Non-pigmented ciliary epithelial cell (primary cell): Measurements from ENCODE around the gene ARAP3.

Source experiments
- DNase-seq: peaks from one replicate; pipeline ENCODE4 v3.0.0-alpha.2; 2010; ENCODE audit warnings: low read depth

ARAP3 gene

DNA sequence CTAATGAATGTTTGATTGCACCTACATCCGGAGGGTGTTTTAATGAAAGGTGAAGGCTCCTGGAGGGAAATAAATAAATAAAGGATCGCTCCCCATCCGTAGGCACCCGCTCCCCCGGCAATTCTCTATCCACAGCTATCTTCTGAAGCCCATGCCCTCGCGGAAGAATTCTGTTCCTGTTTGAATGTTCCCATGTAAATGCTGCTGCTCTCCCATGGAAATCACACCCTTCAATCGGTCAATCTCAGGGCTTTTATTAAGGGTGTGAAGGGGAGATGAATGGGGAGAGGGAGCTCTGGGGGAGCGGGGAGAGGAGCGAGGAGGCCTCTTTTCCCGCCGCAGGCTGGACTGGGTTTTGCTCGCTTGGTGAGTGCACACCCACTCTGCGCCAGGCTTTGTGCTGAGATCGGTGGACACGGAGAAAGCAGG is 21.1 kb upstream of the ARAP3 start:
- no peak for DNase-seq

DNA sequence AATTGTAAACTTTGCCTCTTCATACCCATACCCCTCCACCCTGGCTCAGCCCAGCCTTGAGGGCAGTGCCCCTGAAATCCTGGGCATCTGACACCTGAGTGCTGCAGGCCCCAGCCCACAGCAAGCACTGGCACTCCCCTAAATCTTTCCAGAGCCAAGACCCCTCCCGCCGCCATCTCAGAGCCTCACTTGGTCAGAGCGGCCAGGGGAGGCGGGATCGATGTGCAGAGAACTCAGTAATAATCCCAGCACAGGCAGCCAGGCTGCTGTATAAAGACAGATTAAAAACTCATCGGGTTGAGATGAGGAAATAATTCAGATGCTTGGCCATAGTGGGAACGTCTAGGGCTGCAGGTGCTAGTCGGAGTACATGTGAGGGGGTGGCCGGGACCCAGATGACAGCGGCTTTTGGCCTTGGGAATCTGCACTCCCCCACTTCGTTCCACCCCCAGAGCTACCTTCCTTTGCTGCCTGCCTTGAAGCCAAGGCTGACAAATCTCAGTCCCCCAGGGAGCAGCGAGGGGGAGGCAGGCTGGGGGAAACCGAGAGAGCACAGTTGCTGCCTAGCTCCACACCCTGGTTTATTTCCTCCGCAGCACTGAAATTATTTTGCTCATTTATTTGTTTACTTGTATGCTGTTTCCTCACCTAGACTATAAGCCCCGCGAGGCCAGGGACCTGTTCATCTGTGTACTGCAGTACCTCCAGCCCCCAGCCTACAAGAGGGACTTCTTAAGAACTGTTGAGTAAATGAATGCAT is 19.5 kb upstream of the ARAP3 start:
- DNase-seq: no peak

DNA sequence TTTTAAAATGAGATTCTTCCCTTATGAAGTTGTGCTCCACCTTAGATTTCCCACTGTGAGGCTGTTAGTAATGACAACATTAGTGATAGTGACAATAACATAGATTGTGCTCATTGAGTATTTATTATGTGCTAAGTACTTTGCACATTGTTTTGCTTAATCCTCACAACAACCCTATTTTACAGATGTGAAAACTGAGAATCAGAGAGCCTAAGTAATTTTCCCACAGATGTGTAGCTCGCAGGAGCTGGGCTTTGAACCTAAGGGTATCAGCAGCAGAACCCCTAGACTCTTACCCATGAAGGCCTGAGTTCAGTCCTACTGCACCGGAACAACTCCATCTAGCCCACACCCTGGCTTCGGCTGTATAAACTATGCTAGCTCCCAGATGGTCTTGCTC is 15.6 kb upstream of the ARAP3 start:
- DNase-seq: no peak

DNA sequence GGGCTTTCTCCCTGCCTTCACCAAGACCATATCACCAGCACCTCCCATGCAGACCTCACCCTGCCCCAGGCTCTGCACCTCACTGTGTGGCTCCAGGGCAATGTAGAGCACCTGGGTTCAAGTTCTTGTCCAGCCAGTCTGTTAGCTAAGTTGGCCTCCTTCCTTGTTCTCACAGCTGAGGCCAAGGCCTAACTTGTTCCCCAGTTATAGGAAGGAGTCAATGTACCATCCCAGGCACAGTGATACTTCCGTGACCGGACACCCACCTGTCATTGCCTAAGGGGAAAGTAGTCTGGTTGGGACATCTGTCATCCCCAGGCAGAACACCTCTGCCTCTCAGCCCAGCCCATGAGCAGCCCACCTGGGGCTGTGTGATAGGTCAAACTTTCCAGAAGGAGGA is 14.4 kb upstream of the ARAP3 start:
- DNase-seq: no peak

GRCh38 chr5:141695627-141696215 is 13.7 kb upstream of the ARAP3 start:
- DNase-seq: no peak

DNA sequence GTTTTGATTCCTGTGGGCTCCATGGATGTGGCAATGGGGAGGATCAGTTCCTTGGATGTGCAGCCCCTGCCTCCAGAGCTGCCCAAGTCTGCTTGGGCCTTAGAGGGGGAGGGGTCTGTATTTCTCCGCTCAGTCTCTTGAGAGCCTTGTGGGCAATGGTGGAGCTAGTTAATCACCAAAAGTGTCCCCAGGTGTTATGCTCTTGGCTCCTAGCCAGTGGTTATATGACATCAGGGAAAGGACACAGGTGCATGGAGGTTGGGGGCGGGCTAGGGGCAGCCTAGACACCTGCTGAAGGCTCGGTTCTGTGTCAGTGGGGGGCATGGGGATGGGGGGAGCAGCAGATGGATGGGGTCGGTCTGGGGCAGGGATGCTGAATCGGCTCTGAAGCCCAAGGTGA is 12.4 kb upstream of the ARAP3 start:
- no peak for DNase-seq

GRCh38 chr5:141692919-141693725 is 11.1 kb upstream of the ARAP3 start:
- no peak for DNase-seq

GRCh38 chr5:141692533-141692888 is 10.5 kb upstream of the ARAP3 start:
- DNase-seq: no peak

DNA sequence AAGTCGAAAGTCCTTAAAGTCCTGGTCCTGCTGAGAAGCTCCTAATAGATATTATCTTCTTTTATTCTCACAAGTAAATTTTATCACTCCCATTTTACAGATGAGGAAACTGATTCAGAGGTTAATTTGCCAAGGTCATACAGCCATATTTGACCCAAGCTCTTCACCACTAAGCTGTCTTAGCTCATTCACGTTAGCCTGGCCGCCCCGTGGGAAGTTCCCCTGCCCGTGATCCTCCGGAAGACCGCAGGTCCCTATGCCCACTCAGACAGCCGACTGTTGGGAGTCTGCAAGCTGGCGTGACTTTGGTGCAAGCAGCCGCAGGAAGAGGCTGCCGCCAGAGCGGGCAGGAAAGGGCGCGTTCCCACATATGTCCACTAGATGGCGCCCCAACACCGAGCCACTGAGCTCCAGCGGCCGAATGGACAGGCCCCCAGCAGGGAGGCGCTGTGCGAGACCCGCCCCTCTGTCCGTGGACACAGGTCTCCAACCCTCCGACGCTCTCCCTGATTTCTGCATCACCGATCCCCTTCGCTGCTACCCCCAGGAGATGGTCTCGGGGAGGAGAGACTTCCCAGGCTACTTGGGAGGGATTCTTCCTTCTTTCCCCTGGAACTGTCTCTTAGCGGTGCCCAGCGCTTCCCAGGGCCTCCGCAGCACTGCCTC is 10.0 kb upstream of the ARAP3 start:
- DNase-seq: no peak

DNA sequence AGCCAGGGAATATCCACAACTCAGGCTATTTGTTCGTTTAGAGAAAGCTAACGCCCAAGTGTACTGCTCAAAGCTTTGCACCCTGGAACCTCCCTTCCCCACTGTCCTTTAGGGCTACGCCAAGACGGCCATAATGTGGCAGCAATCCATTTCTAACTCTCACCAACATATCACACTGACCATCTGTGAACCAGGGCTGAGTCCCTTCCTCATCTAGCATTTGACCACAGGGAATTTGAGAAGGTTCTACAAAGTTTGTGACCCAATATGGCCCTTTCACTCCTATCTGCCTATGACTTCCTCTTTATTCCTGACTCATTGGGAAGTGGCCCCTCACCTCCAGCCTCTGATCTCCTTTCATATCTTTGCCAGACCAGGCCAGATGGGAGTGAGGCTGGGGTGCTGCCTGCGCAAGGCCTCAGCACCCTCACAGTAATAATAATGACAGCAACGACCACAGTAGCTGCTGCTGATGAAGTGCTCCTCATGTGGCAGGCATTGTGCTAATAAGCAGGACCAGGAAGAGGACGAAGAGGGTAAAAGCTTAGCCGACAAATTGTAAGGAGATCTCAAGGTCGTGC is 9.3 kb upstream of the ARAP3 start:
- DNase-seq: no peak

- DNase-seq: no peak
Measured at GRCh38 chr5:141686648-141687416, 4.8 kb upstream of the ARAP3 start.

- no peak for DNase-seq
Measured at GRCh38 chr5:141685591-141685990, 3.6 kb upstream of the ARAP3 start.

GRCh38 chr5:141683596-141684141 is 1.6 kb upstream of the ARAP3 start:
- no peak for DNase-seq

DNA sequence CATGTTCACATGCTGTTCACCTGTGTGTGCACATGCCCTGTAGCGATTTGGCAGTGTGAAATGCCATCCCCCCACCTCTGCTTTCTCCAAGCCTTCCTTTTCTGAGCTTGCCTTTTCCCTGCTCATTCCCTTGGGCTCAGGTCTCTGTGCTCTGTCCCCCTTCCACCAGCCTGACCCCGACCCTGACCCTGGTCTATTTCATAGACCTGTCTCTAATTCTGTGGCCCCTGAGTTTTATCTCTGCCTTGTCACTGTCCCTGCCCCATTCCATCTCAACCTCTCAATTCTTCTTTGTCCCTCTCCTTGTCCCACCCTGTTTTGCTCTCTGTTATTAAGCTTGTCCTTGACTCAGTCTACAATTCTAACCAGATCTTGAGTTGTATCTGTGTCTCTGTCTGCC is 735 bp downstream of the ARAP3 start:
- no peak for DNase-seq

- DNase-seq: no peak
Measured at GRCh38 chr5:141680751-141681201, 1.3 kb downstream of the ARAP3 start.

DNA sequence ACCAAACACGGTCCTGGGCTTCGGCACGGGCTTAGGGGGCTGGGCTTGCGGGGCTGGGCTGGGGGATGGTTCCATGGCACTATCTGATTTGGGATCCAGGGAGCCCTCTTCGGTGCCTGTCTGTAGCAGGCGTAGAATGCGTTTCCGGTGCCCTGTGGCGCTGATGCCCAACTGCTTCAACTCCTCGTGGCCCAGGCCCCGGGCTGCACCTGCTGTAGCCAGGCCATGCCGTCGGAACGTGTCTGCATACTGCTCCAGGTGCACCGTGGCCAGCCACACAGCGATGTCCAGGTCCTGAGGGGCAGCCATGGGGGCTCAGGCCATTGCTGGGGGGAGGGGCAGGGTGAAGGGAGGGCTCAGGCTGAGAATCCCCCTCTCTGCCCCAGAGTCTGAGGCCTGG is 1.9 kb downstream of the ARAP3 start:
- DNase-seq: no peak

- DNase-seq: no peak
Measured at GRCh38 chr5:141677415-141677814, 4.6 kb downstream of the ARAP3 start.

- DNase-seq: no peak
Measured at GRCh38 chr5:141675672-141676071, 6.4 kb downstream of the ARAP3 start.

DNA sequence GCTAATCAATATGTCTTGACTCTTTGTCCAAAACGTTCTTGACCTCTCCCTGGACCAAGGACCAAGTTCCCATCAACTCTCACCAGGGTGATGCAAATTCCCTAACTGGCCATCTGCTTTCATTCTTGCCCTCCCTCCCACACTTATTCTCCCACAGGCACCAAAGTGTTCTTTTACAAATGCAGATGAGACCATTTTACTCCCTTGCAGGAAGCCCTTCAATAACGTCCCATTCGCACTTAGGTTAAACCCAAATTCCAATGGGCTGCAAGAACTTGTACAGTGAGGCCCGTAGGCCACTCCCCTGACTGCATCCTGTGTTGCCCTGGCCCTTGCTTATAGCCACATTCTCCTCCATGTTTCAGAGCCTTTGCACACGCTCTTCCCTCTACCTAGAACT is 7.3 kb downstream of the ARAP3 start:
- no peak for DNase-seq

DNA sequence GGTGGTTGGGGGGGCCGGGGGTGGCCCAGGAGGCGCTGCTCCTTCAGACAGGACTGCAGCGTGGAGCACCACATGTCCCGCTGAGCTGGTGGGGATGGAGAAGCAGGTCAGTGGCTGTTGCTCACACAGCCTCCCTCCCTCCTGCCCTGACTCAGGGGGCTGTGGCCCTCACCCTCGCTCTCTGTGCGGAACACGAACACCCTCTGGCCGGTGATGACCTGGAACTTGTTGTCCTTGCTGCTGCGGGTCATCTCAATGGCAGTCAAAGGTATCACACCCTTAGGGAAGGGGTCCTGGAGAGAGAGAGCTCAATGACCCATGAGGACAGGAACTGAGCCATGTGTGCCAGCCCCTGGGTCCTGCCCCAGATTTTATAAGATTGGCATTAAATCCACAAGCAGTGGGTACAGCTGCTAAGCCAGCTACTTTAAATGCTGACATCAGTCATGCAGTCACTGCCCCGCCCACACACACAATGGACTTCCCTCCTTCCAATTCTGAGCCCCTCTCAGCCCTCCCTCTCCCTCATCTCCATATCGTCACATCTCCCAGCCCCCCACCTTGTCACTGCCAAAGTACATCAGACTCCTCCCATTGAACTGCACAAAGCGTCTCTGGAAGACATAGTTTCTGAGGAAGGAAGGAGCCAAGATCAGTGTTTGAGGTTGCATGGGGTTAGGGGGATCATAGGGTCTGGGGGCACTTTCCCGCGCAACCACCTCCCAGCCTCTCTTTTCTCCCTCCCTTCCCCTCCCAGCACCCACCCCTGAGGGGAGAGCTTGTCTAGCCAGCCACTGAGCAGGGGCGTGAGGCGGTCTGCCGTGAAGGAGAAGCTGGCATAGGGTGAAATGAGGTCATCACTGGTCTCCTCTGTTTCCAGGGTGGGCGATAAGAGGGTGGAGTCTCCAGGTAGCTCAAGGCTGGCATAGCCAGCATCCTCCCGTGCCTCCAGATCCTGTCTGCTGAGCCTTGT is 8.9 kb downstream of the ARAP3 start:
- no peak for DNase-seq
